OCI-LY7 (cell line): Measurements from ENCODE around the gene NDUFAF5. TPM values are rescaled to one million over a fixed set of nuclear protein-coding genes. Genes with fewer than 3 reads are reported as not detected.

Experiments
- BruUV-seq: library from RNA; stranded (reverse); fragments of 400-500 nt; replicated peaks from 2 replicates; lab custom pipeline; 2021; lab: Mats Ljungman, UMichigan
- CTCF ChIA-PET: fragments of 300-600 bp; sonication (Branson Sonifier 250); formaldehyde crosslinking; loops from one replicate; lab custom pipeline; 2022; ENCODE audit warnings: antibody characterized with exemption; ENCODE audit not compliant: unreplicated experiment; lab: Charles Lee
- POLR2A ChIA-PET: fragments of 300-600 bp; sonication (Branson Sonifier 250); formaldehyde crosslinking; loops from one replicate; lab custom pipeline; 2022; ENCODE audit warnings: antibody characterized with exemption; lab: Charles Lee
- DNase-seq: peaks from one replicate; pipeline ENCODE4 v3.0.0-alpha.2; 2015; ENCODE audit warnings: low spot score
- H2AFZ ChIP-seq: fragments of 200-600 bp; sonication (generic), shearing (Covaris generic); 2 replicates; pipeline ENCODE4 v1.6.1; 2014; ENCODE audit warnings: mild to moderate bottlenecking, antibody characterized with exemption, low read length, moderate library complexity
- H3K27ac ChIP-seq: fragments of 200-600 bp; sonication (generic); 2 replicates; pipeline ENCODE4 v1.5.1; 2014; ENCODE audit warnings: mixed run types, low read depth, mild to moderate bottlenecking, moderate library complexity, low read length, inconsistent platforms; ENCODE audit not compliant: poor library complexity, severe bottlenecking
- H3K36me3 ChIP-seq: fragments of 200-600 bp; sonication (generic); 2 replicates; pipeline ENCODE4 v1.6.1; 2014; ENCODE audit warnings: mild to moderate bottlenecking, antibody characterized with exemption, low read length, moderate library complexity, mixed read lengths; ENCODE audit not compliant: insufficient read depth
- H3K4me1 ChIP-seq: fragments of 200-600 bp; sonication (generic); 2 replicates; pipeline ENCODE4 v1.5.1; 2014; ENCODE audit warnings: mild to moderate bottlenecking, low read length; ENCODE audit not compliant: insufficient read depth, poor library complexity, severe bottlenecking
- H3K4me2 ChIP-seq: fragments of 200-600 bp; sonication (generic); 2 replicates; pipeline ENCODE4 v1.6.1; 2014; ENCODE audit warnings: mild to moderate bottlenecking, low read length
- H3K4me3 ChIP-seq: fragments of 200-600 bp; sonication (generic); 2 replicates; pipeline ENCODE4 v1.5.1; 2014; ENCODE audit warnings: mild to moderate bottlenecking, low read depth, low read length; ENCODE audit not compliant: poor library complexity, severe bottlenecking
- H3K79me2 ChIP-seq: fragments of 200-600 bp; sonication (generic); 2 replicates; pipeline ENCODE4 v1.6.1; 2016; ENCODE audit warnings: low read depth, mild to moderate bottlenecking, low read length, moderate library complexity, mixed read lengths; ENCODE audit not compliant: insufficient read depth
- H3K9me2 ChIP-seq: fragments of 200-600 bp; sonication (generic); 2 replicates; pipeline ENCODE4 v1.6.1; 2016; ENCODE audit warnings: mild to moderate bottlenecking, low read length, mixed read lengths; ENCODE audit not compliant: insufficient read depth
- H3K9me3 ChIP-seq: fragments of 200-600 bp; sonication (generic); 2 replicates; pipeline ENCODE4 v1.6.1; 2014; ENCODE audit warnings: mild to moderate bottlenecking, mixed run types, low read length, mixed read lengths
- H4K20me1 ChIP-seq: fragments of 200-600 bp; sonication (generic); 2 replicates; pipeline ENCODE4 v1.6.1; 2014; ENCODE audit warnings: mild to moderate bottlenecking, antibody characterized with exemption, low read length, moderate library complexity, mixed read lengths; ENCODE audit not compliant: insufficient read depth
- EZH2phosphoT487 ChIP-seq: fragments of 200-600 bp; sonication (generic); IDR thresholded peaks from 2 replicates; pipeline ENCODE4 v1.6.1; 2018; ENCODE audit warnings: low read depth, borderline replicate concordance, mild to moderate bottlenecking, mixed run types, antibody characterized with exemption, low read length, moderate library complexity, mixed read lengths
- intact Hi-C: fragments of 100-400 bp; cut with micrococcal nuclease; formaldehyde crosslinking; loops from one replicate; pipeline ENCODE4 v1.10.0; 2022; ENCODE audit not compliant: unreplicated experiment
- total RNA-seq, 2 experiments: library from RNA; depleted of rRNA in 1 of 2; stranded (reverse); fragments of >200 nt in 1 of 2; shearing (Covaris generic) in 1 of 2; gene quantifications; 2 replicates each; pipeline ENCODE4 v1.2.3, GENCODE V29; 2014 to 2022
- TF ChIP-seq, protein P1 (sequence below): fragments of 200-600 bp; sonication (generic); conservative IDR thresholded peaks from 2 replicates; pipeline ENCODE4 v1.5.1; 2014; ENCODE audit warnings: mild to moderate bottlenecking, antibody characterized with exemption, low read length, moderate library complexity, mixed read lengths

NDUFAF5 gene
- total RNA-seq, 2 experiments from 2014 or later, result 27.3 to 35.4 TPM

DNA sequence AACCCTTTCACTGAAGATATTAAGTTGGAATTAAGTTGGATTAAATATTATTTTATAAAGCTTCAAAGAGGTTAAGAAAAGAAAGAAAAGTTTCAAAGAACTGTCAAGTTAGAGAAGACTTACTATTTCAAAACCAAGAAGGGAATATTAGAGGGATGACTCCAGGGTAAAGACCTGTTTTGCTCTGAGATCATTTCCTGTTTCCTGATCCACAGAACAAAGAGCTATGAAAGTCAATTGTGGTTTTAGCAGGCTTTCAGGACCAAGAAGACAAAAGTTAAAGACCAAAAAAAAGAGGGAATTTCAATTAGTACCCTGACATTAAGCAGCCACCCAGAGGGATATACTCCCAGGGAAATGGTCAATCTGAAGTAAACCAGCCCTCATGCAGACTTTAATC, 19.5 kb upstream of the NDUFAF5 start:
- BruUV-seq, result no TSS peak
- no peaks in the 10 kb centered on the region for H3K79me2 ChIP-seq
- H3K27ac ChIP-seq, result no peak overlapping the region
- H3K9me2 ChIP-seq, result no peaks in the 10 kb centered on the region
- H3K4me1 ChIP-seq, result no peaks in the 10 kb centered on the region
- H3K4me3 ChIP-seq, result no peak overlapping the region
- H4K20me1 ChIP-seq, result no peaks in the 10 kb centered on the region
- H3K36me3 ChIP-seq, result peaks cover 87% of the 10 kb centered on the region
- POLR2A ChIA-PET, result interaction anchor here (1.5 kb wide), 1 partner anchor 12 kb away, joined by 4 read pairs; no protein-coding TSS in a partner anchor
- H2AFZ ChIP-seq, result no peak overlapping the region
- H3K9me3 ChIP-seq, result peaks cover 17% of the 10 kb centered on the region; the same call in 1 of the 2 replicates
- DNase-seq, result no peak
- TF ChIP-seq, protein P1, sequence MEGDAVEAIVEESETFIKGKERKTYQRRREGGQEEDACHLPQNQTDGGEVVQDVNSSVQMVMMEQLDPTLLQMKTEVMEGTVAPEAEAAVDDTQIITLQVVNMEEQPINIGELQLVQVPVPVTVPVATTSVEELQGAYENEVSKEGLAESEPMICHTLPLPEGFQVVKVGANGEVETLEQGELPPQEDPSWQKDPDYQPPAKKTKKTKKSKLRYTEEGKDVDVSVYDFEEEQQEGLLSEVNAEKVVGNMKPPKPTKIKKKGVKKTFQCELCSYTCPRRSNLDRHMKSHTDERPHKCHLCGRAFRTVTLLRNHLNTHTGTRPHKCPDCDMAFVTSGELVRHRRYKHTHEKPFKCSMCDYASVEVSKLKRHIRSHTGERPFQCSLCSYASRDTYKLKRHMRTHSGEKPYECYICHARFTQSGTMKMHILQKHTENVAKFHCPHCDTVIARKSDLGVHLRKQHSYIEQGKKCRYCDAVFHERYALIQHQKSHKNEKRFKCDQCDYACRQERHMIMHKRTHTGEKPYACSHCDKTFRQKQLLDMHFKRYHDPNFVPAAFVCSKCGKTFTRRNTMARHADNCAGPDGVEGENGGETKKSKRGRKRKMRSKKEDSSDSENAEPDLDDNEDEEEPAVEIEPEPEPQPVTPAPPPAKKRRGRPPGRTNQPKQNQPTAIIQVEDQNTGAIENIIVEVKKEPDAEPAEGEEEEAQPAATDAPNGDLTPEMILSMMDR, result no peak
- no peak for TF ChIP-seq EZH2phosphoT487
- CTCF ChIA-PET, result no interaction called here
- intact Hi-C loops, result no loop called here
- H3K4me2 ChIP-seq, result no peak overlapping the region

DNA sequence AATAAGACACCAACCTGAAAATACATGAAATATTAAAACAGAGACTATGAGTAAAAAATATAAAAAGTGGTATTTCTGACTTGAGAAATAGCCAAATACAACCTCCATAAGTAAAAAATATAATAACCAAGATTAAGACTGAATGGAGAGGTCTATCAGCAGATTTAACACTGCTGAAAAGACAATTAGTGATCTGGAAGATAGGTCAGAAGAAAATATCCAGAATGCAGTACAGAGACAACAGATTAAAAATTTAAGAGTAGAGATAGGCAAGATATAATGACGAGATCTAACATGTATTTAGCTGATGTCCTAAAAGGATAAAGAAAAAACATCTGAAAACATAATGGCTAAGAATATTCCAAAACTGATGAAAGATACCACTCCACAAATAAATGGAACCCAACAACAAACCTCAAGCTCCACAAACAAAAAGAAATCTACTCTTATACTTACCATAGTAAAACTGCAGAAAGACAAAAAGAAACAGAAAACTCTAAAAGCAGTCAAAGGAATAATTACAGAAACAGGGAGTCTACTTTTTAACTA, 18.9 kb upstream of the NDUFAF5 start:
- POLR2A ChIA-PET, result interaction anchor here (0.7 to 1.5 kb wide), 3 partner anchors 11 to 13 kb away, joined by 3 to 4 read pairs (median 3); no protein-coding TSS in a partner anchor
- Histone ChIP-seq H3K27ac (no peak overlapping the region), H3K4me1 (no peaks in the 10 kb centered on the region), H3K4me3 (no peak overlapping the region), H4K20me1 (no peaks in the 10 kb centered on the region), H3K4me2 (no peak overlapping the region), H3K9me2 (no peaks in the 10 kb centered on the region), H2AFZ (no peak overlapping the region), H3K36me3 (peaks cover 93% of the 10 kb centered on the region), H3K9me3 (peaks cover 17% of the 10 kb centered on the region; the same call in 1 of the 2 replicates), H3K79me2 (no peaks in the 10 kb centered on the region)
- intact Hi-C loops, result no loop called here
- TF ChIP-seq, protein P1, result no peak
- TF ChIP-seq EZH2phosphoT487, result no peak
- DNase-seq, result no peak
- CTCF ChIA-PET, result no interaction called here
- no TSS peak for BruUV-seq

DNA sequence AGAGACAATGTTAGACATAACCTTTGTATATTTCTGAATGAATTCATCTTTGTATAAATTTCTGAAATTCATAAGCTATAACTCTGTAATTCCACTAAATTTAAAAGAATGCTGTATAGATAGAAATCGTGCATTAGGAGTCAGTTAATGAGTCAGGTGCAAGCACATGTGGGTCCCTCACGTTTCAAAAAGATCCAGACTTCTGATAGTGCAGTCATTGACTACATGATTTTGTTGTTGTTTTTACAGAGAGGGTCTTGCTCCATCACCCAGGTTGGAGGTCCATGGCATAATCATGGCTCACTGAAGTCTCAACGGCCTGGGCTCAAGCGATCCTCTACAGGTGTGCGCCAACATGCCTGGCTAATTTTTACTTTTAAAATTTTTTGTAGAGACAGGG, 14.7 kb upstream of the NDUFAF5 start:
- no peak overlapping the region for H3K4me2 ChIP-seq
- peaks cover 12% of the 10 kb centered on the region for H4K20me1 ChIP-seq
- H3K9me3 ChIP-seq, result peaks cover 17% of the 10 kb centered on the region; the same call in 1 of the 2 replicates
- POLR2A ChIA-PET, result no interaction called here
- no peaks in the 10 kb centered on the region for H3K9me2 ChIP-seq
- CTCF ChIA-PET, result no interaction called here
- H2AFZ ChIP-seq, result no peak overlapping the region
- H3K36me3 ChIP-seq, result peaks cover 99% of the 10 kb centered on the region
- no peak overlapping the region for H3K4me3 ChIP-seq
- no peaks in the 10 kb centered on the region for H3K4me1 ChIP-seq
- no peak overlapping the region for H3K27ac ChIP-seq
- H3K79me2 ChIP-seq, result no peaks in the 10 kb centered on the region
- TF ChIP-seq, protein P1, result no peak
- TF ChIP-seq EZH2phosphoT487, result no peak
- DNase-seq, result no peak
- no TSS peak for BruUV-seq
- intact Hi-C loops, result loop anchor here (5.0 kb wide), 4 partner anchors 223 to 848 kb away; no protein-coding TSS in a partner anchor
